ENCODE results near the gene XYLT1.

The XYLT1 gene

DNA sequence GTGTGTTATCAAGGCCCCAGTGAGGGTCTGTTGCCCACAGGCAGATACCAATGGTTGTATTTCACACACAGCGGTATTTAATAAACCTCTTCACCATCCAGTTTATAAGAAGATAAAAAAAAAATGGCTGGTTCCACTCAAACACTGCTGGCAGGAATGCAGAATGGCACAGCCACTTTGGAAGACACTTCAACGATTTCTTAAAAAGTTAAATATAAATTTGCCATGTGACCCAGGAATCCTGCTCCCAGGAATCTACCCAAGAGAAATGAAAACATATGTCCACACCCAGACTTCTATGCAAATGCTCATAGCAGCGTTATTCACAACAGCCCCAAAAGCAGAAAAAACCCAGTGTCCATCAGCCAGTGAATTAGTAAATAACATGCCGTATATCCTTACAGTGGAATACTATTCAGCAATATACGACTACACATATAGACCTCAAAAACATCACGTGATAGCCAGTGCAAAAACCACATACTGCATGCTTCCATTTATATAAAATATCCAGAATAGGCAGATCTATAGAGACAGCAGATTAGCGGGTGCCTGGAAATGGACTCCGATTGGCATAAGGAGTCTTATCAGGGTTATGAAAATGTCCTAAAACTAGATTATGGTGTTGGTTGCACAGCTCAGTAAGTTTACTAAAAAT, 38.7 kb downstream of the XYLT1 start:
- Histone ChIP-seq H3K27ac (no peak overlapping the region), H3K4me3 (no peak overlapping the region)
- TF ChIP-seq, protein P1, sequence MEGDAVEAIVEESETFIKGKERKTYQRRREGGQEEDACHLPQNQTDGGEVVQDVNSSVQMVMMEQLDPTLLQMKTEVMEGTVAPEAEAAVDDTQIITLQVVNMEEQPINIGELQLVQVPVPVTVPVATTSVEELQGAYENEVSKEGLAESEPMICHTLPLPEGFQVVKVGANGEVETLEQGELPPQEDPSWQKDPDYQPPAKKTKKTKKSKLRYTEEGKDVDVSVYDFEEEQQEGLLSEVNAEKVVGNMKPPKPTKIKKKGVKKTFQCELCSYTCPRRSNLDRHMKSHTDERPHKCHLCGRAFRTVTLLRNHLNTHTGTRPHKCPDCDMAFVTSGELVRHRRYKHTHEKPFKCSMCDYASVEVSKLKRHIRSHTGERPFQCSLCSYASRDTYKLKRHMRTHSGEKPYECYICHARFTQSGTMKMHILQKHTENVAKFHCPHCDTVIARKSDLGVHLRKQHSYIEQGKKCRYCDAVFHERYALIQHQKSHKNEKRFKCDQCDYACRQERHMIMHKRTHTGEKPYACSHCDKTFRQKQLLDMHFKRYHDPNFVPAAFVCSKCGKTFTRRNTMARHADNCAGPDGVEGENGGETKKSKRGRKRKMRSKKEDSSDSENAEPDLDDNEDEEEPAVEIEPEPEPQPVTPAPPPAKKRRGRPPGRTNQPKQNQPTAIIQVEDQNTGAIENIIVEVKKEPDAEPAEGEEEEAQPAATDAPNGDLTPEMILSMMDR (IDR thresholded peaks at IDR 0.05) = no peak
- no peak for DNase-seq (ENCODE audit: low spot score)

DNA sequence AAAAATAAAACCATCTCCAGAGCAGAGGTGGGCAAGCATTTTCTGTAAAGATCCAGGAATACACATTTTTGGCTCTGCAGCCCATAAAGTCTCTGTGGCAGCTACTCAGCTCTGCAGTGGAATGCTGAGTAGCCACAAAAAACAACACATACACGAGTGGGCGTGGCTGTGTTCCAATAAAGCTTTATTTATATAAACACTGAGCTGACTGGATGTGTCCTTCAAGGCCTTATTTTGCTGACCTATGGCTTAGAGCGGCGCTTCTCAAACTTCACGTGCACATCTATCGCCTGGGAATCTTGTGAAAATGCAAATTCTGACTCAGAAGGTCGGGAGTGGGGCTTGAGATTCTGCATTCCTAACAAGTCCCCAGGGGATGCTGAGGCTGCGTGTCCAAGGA, 39.7 kb downstream of the XYLT1 start:
- Histone ChIP-seq H3K27ac (no peak overlapping the region), H3K4me3 (no peak overlapping the region)
- TF ChIP-seq, protein P1 (IDR thresholded peaks at IDR 0.05) = no peak
- DNase-seq (ENCODE audit: low spot score) = no peak

DNA sequence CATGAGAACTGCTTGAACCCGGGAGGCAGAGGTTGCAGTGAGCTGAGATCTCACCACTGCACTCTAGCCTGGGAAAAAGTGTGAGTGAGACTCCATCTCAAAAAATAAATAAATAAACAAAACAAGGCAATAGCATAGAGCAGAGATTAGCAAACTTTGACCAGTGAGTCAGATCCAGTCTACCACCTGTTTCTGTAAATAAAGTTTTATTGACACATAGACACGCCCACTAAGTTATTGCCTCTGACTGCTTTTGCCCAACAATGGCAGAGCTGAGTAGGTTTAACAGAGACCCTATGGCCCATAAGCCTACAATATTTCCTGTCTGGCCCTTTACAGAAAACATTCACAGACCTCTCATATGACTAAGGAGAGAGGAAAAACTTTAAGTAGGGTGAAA, 44.3 kb downstream of the XYLT1 start:
- DNase-seq (ENCODE audit: low spot score) = no peak
- Histone ChIP-seq H3K4me3 (no peak overlapping the region), H3K27ac (no peak overlapping the region)
- TF ChIP-seq, protein P1 (IDR thresholded peaks at IDR 0.05) = no peak

DNA sequence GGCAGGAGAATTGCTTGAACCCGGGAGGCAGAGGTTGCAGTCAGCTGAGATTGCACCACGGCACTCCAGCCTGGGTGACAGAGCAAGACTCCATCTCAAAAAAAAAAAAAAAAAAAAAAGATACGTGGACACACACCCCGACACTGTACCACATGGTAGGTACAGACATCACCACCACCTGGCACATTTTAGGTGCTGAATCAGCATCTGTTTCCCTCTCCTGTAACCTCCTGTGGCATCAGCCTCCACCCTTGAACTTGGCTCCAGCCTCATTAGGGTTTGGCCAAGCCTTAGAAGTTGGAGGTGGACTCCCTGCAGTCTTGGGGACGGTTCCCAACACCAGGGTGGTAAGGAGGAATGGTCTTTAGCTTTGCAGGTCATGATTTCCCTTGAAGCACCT, 46.0 kb downstream of the XYLT1 start:
- TF ChIP-seq, protein P1 (IDR thresholded peaks at IDR 0.05) = no peak
- DNase-seq (ENCODE audit: low spot score) = no peak
- H3K27ac ChIP-seq = no peak overlapping the region
- no peak overlapping the region for H3K4me3 ChIP-seq

DNA sequence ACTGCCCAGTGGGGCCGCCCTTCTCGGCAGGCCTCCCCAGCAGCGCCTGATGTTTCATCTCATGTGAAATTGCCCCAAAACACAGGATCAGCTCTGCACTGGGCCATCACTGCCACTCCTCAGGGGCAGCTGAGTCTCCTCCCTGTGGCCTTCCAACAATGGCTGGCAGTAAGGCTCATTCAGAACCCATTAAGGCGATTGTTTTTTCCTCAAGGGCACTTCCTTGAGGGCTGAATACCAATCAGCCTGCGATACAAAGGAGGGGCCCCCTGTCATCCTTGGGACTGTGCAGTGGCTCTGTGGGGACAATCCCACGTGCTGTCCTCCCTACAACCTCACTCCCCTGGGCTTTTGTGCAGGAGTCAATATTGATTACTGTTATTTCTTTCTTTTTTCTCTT, 47.5 kb downstream of the XYLT1 start:
- Histone ChIP-seq H3K4me3 (no peak overlapping the region), H3K27ac (no peak overlapping the region)
- TF ChIP-seq, protein P1 (IDR thresholded peaks at IDR 0.05) = no peak
- DNase-seq (ENCODE audit: low spot score) = no peak

DNA sequence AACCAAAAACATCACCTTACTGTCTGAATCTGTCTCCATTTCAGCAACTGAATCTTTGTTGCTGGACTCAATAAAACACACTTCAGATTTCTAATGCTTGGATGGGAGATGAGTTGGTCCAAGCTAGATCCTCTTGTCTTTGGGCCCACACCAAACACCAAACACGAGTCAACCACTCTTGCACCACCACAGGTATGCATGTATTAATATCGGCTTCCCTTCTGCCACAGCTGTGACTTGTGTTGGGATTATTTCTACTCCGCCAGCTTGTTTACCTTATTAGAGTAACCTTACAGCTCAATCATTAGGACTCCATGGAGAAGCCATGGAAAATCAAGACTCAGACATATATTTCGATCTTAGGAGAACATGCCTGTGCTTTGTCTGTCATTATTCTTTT, 49.9 kb downstream of the XYLT1 start:
- no peak for DNase-seq (ENCODE audit: low spot score)
- no peak overlapping the region for H3K27ac ChIP-seq
- TF ChIP-seq, protein P1 (IDR thresholded peaks at IDR 0.05) = no peak
- H3K4me3 ChIP-seq = no peak overlapping the region

DNA sequence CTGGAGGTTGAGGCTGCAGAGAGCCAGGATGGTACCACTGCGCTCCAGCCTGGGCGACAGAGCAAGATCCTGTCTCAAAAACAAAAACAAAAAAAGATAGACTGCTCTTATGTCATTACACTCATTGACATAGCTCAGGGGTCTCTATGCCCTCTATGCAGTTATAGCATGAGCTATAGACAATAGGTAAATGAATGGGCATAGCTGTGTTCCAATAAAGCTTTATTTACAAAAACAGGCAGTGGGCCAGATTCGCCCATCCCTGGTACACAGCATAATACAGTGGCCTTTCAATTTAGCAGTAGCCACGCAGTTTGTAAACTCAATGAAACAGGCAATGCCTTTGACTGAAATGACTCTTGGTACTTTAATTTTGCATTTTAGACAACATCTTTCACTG, 51.5 kb downstream of the XYLT1 start:
- Histone ChIP-seq H3K27ac (no peak overlapping the region), H3K4me3 (no peak overlapping the region)
- TF ChIP-seq, protein P1 (IDR thresholded peaks at IDR 0.05) = no peak
- DNase-seq (ENCODE audit: low spot score) = no peak
